CMK (cell line): ENCODE data around the gene SH3GL1.

Source experiments
- DNase-seq: peaks from one replicate; pipeline ENCODE4 v3.0.0-alpha.2; 2010; ENCODE audit warnings: low read depth

SH3GL1 gene

DNA sequence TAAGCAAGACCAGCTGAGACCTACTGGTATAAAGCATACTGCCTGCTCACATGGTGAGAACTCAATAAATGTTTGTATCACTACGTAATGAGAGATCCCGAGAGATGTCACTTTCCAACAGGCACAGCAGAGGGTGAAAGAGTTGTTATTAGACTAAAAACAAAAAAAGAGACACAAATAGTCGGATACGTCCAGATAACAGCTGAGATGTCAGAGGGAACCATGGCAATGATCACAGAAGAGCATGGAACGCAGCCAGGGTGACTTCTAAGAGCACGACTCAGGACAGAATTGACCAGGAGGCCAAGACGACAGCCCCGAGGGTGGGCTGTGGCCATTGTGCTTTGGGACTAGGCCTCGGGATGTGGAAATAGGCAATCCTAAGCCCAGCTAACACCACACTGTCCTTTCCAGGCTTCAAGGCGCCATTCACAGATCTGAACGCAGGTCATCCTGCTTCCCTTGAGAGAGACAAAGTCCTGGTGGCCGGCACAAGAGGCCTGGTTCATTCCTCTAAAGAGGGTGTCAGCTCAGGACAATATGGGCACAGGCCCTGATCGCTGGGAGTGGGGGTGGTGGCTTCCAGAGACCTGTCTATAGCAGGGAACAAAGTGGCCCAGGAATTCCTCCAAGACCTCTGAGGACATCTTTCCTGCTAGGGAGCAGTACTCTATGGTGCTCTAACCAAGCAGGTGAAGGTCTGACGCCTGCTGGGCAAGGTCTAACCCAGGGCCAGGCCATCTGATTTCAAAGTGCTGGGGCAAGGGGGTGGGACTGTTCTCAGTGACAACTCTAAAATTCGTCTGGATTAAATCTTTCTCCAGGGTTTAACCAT is 3.2 kb downstream of the SH3GL1 start:
- no peak for DNase-seq

- no peak for DNase-seq
These were observed 6.3 kb downstream of the SH3GL1 start for GRCh38 chr19:4393947-4394590.

GRCh38 chr19:4391701-4392483 is 8.5 kb downstream of the SH3GL1 start:
- DNase-seq = no peak

DNA sequence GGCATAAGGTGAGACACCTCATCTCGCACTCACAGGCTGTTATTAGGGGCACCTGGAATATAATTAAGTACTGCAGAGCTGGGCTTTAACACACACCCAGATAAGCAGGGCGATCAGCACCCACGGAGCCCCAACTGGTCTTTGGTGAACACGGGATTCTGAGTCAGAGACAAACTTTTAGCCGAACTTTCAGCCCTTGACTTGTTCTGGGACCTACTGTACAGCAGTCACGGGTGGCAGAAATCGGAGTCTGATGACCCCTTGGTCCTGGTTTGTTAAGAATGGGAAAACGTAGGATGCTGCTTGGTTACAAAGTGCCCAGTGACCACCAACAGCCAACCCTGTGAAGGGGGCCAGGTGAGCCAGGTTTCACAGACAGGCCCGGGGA is 9.0 kb downstream of the SH3GL1 start:
- no peak for DNase-seq

DNA sequence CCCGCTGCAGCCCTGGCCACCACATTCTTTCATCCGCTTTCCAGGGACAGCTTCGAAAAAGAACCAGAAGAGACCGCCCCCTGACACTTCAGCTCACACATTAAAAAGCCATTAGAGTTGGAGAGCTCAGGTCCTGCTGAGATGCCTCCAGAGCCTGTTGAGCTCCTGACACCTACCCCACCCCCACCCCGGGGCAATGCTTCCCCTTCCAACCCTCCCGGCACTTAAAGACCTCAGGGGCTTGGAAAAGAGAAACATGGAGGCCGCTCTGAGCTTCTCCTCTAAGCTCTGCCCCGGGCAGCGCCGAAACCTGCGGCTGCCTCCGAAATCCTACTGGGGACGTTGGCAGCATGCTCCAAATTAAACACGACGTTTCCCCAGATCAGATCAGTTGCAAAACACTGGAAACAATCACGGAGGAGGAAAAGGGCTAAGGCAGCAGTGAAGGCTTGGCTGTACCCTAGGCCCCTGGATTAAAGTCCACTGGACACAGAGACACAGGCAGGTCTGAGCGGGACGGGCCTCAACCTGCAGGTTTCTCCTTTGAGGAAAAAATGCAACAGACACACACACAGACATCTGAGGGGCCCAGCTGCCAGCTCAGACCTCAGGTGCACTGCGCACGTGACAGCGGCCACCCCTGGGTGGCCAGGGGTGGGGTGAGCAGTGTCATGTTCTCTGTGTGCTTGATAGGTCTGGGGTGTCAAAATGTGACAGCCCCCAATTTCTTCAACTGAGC is 9.6 kb downstream of the SH3GL1 start:
- no peak for DNase-seq

- DNase-seq = no peak
These were observed 10.3 kb downstream of the SH3GL1 start for GRCh38 chr19:4390017-4390566.

GRCh38 chr19:4389511-4390016 is 10.8 kb downstream of the SH3GL1 start:
- DNase-seq = no peak

- no peak for DNase-seq
These were observed 11.3 kb downstream of the SH3GL1 start for GRCh38 chr19:4389064-4389375.

GRCh38 chr19:4388337-4389063 is 11.8 kb downstream of the SH3GL1 start:
- no peak for DNase-seq

DNA sequence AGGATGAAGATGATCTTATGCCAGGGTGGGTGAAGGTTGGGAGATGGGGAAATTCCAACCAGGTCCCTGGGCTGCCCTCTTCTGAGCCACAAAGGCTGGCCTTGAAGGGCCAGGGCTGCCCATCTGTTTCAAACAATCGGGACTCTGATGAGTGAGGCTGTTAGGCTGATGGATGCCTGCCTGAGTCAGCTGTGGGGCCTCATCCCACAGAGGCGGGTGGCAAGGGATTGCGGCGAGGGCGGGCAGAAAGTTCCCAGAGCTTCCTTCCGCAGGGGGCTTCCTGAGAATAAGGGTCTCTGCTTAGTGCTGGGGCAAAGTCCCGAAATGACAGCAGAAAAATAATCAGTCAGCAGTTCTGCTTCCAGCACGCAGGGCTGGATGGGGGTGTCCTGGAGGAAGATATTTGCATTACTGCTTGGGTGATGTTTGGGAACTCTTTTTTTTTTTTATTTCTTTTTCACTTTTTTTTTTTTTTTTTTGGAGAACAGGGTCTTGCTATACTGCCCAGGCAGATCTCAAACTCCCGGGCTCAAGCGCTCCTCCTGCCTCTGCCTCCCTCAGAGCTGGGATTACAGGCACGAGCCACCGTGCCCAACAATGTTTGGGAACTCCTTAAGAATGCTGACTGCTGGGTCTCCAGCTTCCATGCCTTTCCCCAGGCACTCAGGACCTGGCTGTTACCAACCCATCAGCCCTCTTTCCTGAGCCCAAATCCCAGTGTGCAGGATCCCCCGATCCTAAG is 14.1 kb downstream of the SH3GL1 start:
- no peak for DNase-seq

DNA sequence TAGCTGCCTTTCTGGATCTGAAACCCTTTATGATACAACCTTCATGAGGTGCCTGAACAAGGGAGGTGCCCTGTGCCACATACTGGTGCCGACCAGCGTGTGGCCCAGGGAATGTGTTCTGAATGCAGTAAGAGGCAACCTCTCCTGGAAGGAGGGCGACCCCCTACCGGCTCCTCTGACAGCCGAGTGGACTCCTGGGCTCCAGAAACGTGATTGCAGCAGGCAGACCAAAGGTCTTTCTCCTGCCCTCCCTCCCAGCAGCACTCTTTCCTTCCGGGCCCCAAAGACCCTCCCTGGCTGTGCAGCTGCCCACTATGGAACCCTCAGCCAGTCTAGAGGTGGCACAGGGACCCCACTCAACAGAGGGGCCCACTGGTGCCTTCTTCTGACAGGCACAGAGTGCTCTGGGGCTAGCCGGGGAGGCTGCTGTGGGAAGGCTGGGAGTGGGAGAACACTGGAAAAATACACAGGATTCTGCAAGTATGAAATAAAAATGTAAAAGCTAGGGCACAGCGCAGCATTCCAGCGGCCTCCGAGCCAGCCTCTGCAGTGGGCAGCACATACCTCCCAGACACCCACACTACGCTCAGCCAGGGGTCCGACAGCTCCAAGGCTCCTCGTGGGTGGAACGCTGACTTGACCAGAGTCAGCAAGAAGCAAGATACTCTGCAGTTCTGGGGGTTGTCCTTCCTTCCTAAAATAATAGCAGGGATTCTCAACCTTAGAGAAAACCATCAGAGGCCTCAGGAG is 14.9 kb downstream of the SH3GL1 start:
- no peak for DNase-seq

DNA sequence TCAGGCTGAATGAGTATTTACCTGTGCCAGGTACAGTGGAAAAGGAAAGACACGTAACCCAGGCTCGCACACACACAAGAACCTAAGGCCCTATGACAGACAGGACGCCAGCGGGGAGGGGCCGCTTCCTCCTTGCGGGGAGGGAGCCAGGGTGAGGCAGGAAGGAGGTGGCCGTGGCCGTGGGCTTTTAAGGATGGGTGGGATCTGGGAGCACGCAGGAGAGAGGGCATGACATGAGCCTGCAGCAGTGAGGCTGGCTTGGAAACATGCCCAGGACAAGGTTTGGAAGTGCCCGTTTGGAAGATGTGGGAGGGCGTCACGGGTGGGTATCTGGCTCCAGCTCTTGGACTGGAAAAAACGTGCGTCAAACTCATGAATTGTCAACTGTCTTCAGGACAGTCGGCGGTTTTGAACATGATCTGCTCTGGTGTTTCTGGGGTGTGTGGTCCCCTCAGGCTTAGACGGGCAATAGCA is 20.1 kb downstream of the SH3GL1 start:
- DNase-seq = no peak

DNA sequence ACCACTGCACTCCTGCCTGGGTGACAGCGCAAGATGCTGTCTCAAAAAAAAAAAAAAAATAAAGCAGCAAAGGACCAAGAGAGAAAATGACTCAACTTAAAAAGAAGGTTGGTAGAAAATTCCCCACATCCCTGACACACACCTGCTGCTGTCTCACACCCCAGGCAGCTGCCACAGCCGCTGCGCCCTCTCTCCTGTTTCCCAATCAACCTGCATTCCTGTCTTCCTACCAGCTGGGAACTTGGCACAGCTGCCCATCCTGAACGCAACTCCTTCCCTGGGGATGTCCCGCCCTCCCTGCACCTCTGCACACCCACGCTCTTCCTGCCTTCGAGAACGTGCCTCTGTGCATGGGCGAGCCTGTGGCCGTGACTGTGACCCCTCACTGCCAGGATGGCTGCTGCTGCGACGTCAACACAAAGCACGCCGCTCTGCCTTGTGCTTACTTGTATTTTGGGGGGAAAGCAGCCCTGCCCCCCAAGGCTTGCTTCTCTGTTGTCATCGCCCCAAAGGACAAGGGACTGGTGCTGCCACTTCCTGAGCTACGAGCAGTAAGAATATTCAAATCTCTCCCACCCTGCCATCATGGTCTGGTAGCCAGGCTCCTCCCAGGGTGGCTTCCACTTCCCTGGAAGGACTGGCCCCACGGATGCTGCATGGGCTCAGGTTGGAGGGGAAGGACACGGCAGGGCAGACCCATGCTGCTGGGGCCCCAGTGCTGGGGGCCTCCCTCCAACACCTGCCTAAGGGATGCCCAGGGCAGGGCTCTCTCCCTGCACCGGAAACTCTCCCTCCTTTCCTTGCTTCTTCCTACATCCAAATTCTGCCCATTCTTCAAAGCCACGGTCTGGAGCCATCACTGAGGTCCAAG is 20.7 kb downstream of the SH3GL1 start:
- no peak for DNase-seq

GRCh38 chr19:4378886-4379285 is 21.5 kb downstream of the SH3GL1 start:
- DNase-seq = no peak

DNA sequence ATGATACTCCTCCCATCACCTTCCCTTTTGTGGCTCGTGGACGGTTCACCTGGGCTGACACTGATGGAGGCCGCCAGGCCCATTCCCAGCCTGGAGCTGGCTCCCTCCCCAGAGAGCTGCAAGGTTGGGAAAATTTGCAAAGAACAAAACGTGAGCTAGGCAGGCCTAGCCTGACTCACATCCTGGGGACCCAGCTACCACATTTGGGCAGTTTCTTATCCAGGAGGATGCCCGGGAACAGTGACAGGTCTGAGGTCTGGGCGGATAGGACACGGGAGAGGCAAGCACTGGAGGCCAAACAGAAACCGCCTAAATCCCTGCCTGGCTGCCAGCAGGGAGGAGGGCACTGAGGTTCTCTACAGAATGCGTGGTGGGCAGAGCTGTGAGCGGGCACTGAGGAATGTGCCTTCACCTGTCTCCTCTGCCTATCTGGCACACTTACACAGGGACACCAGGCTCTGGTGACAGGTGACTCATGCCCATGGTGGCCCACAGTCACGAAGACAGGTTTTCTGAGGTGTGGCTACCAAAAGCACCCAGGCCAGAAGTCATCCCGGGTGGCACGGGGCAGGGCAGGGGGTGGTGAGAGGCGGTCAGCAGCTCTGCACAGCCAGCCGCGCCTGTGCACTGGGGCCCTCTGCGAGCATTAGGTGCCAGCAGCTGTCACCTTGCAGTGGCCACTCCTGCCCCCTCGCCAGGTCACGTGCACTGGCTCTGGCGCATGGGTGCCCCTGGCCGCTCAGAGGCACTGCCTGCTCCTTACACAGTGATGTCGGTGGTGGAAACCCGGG is 23.2 kb downstream of the SH3GL1 start:
- DNase-seq = no peak

DNA sequence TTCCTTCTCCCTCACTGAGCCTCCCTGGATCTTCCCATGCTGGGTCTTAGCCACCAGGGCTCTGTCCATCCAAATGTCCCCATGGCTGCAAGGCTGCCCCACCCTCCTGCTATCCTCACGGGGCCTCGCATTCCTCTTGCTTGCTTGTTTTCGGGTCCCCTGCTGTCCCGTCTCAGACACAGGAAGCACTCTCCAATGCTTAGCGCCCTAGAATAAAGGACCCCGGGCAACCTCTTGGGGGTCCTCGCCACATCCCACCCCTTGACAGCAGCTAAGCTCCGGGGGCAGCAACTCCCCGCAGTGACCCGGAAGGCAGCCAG is 23.7 kb downstream of the SH3GL1 start:
- no peak for DNase-seq

DNA sequence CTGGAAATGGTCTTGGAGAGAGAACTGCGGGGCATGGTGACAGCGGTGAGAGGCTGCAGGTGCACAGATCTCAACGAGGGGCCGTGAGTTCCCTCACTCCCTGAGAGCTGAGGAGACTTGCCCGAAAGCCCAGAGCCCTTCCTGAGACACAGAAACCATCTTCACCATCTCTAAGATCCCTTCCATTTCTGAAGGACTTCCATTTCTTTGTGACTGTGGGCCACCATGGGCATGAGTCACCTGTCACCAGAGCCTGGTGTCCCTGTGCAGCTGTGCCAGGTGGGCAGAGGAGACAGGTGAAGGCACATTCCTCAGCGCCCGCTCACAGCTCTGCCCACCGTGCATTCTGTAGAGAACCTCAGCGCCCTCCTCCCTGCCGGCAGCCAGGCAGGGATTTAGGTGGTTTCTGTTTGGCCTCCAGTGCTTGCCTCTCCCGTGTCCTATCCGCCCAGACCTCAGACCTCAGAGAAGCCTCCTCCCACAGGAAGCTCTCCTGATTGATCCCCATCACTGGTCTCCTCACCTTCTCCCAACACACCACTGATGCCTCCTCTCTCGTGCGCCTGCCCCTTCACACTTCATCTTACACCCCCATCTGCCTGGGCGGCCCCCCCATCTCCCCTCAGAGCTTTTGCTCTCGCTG is 24.2 kb downstream of the SH3GL1 start:
- no peak for DNase-seq
